Osteoblast (primary cell): ENCODE results near the gene NR0B2. TPM values are rescaled to one million over a fixed set of nuclear protein-coding genes. Genes with fewer than 3 reads are reported as not detected.

Experiments
- DNase-seq: peaks from one replicate; pipeline ENCODE4 v3.0.0; 2011; ENCODE audit warnings: low spot score, mixed read lengths; ENCODE audit not compliant: insufficient read length; ENCODE audit errors: missing footprints
- H2AFZ ChIP-seq: 2 replicates; pipeline ENCODE4 v1.6.0; 2011; ENCODE audit warnings: mild to moderate bottlenecking, low read length
- H3K27ac ChIP-seq: 2 replicates; pipeline ENCODE4 v1.5.1; 2011; ENCODE audit warnings: mild to moderate bottlenecking, low read depth, low read length, moderate library complexity
- H3K27me3 ChIP-seq: 2 replicates; pipeline ENCODE4 v1.6.0; 2012; ENCODE audit warnings: mild to moderate bottlenecking, control low read depth, inconsistent platforms, low read length, moderate library complexity; ENCODE audit not compliant: insufficient read depth
- H3K36me3 ChIP-seq: 2 replicates; pipeline ENCODE4 v1.5.1; 2011; ENCODE audit warnings: mild to moderate bottlenecking, low read length, control low read depth, moderate library complexity; ENCODE audit not compliant: insufficient read depth
- H3K4me1 ChIP-seq: 2 replicates; pipeline ENCODE4 v1.5.1; 2011; ENCODE audit warnings: mild to moderate bottlenecking, low read length, control low read depth, moderate library complexity; ENCODE audit not compliant: insufficient read depth
- H3K4me2 ChIP-seq: 2 replicates; pipeline ENCODE4 v1.6.0; 2011; ENCODE audit warnings: mild to moderate bottlenecking, low read length; ENCODE audit not compliant: insufficient read depth
- H3K4me3 ChIP-seq: fragments of 200-600 bp; sonication (generic); 3 replicates; pipeline ENCODE4 v1.5.1; 2012; ENCODE audit warnings: mild to moderate bottlenecking, low read length, inconsistent platforms; ENCODE audit not compliant: insufficient read depth
- H3K79me2 ChIP-seq: 2 replicates; pipeline ENCODE4 v1.6.0; 2012; ENCODE audit warnings: mild to moderate bottlenecking, low read length, control low read depth, inconsistent platforms; ENCODE audit not compliant: insufficient read depth
- H3K9me3 ChIP-seq: 2 replicates; pipeline ENCODE4 v1.5.1; 2011; ENCODE audit warnings: low read depth, low read length, control low read depth
- H4K20me1 ChIP-seq: 2 replicates; pipeline ENCODE4 v1.6.0; 2012; ENCODE audit warnings: mild to moderate bottlenecking, low read length, control low read depth; ENCODE audit not compliant: insufficient read depth
- total RNA-seq: library from RNA; depleted of rRNA; stranded (reverse); fragments of >200 nt; gene quantifications from 2 replicates; pipeline ENCODE4 v1.2.3, GENCODE V29; 2012
- TF ChIP-seq, protein P1 (sequence below): IDR thresholded peaks from 2 replicates; pipeline ENCODE4 v1.5.1; 2011; ENCODE audit warnings: mild to moderate bottlenecking, low read depth, low read length, moderate library complexity; ENCODE audit errors: extremely low read depth

NR0B2 gene
- total RNA-seq, 1 donor: not detected

DNA sequence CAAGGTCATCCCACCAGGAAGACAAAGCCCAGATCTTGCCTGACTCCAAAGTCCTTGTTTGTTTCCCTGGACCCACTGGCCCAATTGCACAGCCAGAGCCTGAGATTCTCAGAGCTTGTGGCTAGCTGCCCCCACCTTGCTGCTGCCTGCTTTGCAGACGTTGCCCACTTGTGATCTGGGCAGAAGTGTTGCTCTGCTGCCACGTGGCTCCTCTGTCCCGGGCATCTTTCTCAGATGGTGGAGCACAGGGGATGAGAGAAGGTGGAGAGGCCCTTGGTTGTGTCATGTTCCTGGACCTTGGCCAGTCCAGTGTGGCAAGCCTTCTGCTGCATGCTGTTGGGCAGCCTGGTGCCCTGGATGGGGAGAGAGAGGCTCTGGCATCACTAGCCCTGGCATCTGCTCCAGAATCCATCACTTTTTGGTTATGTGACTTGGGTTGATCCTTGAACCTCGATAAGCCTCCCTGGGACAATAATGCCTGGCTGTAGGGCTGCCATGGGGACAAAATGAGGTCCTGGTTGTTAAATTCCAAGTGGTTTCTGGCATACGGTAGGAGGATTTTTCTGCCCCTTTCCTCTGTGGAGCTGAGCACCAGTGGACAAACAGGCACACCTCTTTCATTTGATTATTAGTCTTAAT, 1.5 kb upstream of the NR0B2 start:
- no peaks in the 10 kb centered on the region for H3K79me2 ChIP-seq
- no peak overlapping the region for H2AFZ ChIP-seq
- no peaks in the 10 kb centered on the region for H3K4me1 ChIP-seq
- TF ChIP-seq, protein P1, sequence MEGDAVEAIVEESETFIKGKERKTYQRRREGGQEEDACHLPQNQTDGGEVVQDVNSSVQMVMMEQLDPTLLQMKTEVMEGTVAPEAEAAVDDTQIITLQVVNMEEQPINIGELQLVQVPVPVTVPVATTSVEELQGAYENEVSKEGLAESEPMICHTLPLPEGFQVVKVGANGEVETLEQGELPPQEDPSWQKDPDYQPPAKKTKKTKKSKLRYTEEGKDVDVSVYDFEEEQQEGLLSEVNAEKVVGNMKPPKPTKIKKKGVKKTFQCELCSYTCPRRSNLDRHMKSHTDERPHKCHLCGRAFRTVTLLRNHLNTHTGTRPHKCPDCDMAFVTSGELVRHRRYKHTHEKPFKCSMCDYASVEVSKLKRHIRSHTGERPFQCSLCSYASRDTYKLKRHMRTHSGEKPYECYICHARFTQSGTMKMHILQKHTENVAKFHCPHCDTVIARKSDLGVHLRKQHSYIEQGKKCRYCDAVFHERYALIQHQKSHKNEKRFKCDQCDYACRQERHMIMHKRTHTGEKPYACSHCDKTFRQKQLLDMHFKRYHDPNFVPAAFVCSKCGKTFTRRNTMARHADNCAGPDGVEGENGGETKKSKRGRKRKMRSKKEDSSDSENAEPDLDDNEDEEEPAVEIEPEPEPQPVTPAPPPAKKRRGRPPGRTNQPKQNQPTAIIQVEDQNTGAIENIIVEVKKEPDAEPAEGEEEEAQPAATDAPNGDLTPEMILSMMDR: no peak
- no peaks in the 10 kb centered on the region for H3K36me3 ChIP-seq
- H3K27me3 ChIP-seq: peaks cover 2% of the 10 kb centered on the region
- no peak overlapping the region for H3K4me3 ChIP-seq
- DNase-seq: no peak
- no peaks in the 10 kb centered on the region for H3K9me3 ChIP-seq
- no peak overlapping the region for H3K4me2 ChIP-seq
- H3K27ac ChIP-seq: no peak overlapping the region
- no peaks in the 10 kb centered on the region for H4K20me1 ChIP-seq

DNA sequence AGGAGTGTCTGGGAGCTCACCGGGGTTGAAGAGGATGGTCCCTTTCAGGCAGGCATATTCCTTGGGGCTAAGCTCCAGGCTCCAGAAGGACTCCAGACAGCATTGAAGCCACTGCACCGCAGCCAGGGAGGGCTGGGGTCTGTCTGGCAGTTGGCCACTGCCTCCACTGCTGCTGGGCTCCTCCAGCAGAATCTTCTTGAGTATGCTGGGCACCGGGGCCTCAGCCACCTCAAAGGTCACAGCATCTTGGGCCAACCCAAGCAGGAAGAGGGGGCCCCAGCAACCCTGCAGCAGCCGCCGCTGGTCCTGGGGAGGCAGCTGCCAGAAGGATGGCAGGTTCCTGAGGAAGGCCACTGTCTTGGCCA, 404 bp downstream of the NR0B2 start:
- H3K79me2 ChIP-seq: no peaks in the 10 kb centered on the region
- H3K4me2 ChIP-seq: no peak overlapping the region
- H4K20me1 ChIP-seq: no peaks in the 10 kb centered on the region
- H2AFZ ChIP-seq: no peak overlapping the region
- H3K36me3 ChIP-seq: no peaks in the 10 kb centered on the region
- peaks cover 6% of the 10 kb centered on the region for H3K27me3 ChIP-seq
- H3K4me1 ChIP-seq: no peaks in the 10 kb centered on the region
- no peak for DNase-seq
- no peak overlapping the region for H3K27ac ChIP-seq
- no peak overlapping the region for H3K4me3 ChIP-seq
- TF ChIP-seq, protein P1: no peak
- H3K9me3 ChIP-seq: no peaks in the 10 kb centered on the region

- H3K79me2 ChIP-seq: no peaks in the 10 kb centered on the region
- H4K20me1 ChIP-seq: no peaks in the 10 kb centered on the region
- TF ChIP-seq, protein P1: no peak
- peaks cover 7% of the 10 kb centered on the region for H3K4me1 ChIP-seq
- no peak overlapping the region for H3K4me2 ChIP-seq
- no peaks in the 10 kb centered on the region for H3K9me3 ChIP-seq
- no peak for DNase-seq
- no peak overlapping the region for H2AFZ ChIP-seq
- no peak overlapping the region for H3K4me3 ChIP-seq
- no peak overlapping the region for H3K27ac ChIP-seq
- H3K36me3 ChIP-seq: no peaks in the 10 kb centered on the region
- H3K27me3 ChIP-seq: peaks cover 6% of the 10 kb centered on the region
Measured at GRCh38 chr1:26912147-26912490, 1.7 kb downstream of the NR0B2 start.

DNA sequence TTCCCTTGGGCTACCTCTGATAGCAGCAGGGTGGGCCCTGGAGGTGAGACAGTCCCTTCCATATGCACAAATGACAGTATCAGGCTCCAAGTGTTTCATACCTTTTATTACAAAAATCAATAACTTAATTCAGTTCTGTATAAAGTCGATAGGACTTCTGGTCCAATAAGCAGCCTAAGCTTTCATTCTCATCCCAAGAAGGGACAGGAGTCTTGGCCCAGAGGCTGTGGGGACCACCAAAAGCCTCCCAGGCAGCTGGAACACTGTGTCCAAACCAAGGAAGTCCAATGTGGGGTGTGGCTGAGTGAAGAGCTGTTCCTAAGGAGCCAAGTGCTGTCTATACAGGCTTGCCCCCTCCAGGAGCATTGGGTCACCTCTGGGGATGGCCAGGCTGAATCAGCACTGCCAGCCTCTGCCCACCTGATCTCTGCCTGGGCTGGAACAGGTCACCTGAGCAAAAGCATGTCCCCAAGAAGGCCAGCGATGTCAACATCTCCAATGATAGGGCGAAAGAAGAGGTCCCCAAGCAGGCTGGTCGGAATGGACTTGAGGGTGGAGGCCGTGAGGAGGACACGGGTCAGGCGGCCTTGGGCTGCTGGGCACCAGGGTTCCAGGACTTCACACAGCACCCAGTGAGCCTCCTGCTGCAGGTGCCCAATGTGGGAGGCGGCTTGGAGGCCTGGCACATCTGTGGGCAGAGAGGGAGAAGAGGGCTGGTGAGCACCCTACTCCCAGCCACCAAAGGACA, 2.2 kb downstream of the NR0B2 start:
- TF ChIP-seq, protein P1: no peak
- Histone ChIP-seq H3K4me3 (no peak overlapping the region), H3K27ac (no peak overlapping the region), H3K4me1 (peaks cover 8% of the 10 kb centered on the region), H2AFZ (no peak overlapping the region), H3K27me3 (peaks cover 6% of the 10 kb centered on the region), H3K79me2 (no peaks in the 10 kb centered on the region), H3K4me2 (no peak overlapping the region), H4K20me1 (no peaks in the 10 kb centered on the region), H3K36me3 (no peaks in the 10 kb centered on the region), H3K9me3 (no peaks in the 10 kb centered on the region)
- DNase-seq: no peak
